MCF 10A (cell line): Measurements from ENCODE around the gene WDR86. TPM values are rescaled to one million over a fixed set of nuclear protein-coding genes. Genes with fewer than 3 reads are reported as not detected.
A peak's percentile ranks its signal among the peaks of the same experiment; 100 is the strongest.

ENCODE experiments used
- BruUV-seq: library from RNA; stranded (reverse); fragments of 400-500 nt; replicated peaks from 2 replicates; lab custom pipeline; 2021; lab: Mats Ljungman, UMichigan
- CTCF ChIA-PET: fragments of 300-600 bp; sonication (Branson Sonifier 250); formaldehyde crosslinking; extraction: SDS; loops from one replicate; lab custom pipeline; 2021; ENCODE audit warnings: antibody characterized with exemption, inconsistent platforms; lab: Yijun Ruan, JAX
- POLR2A ChIA-PET: fragments of 300-600, 350-650 bp; sonication (Branson Sonifier 250); formaldehyde crosslinking; extraction: SDS; loops from one replicate; lab custom pipeline; 2020; ENCODE audit warnings: antibody characterized with exemption, inconsistent platforms; lab: Yijun Ruan, JAX
- DNase-seq: peaks from one replicate; pipeline ENCODE4 v3.0.0-alpha.2; 2018; ENCODE audit not compliant: unreplicated experiment
- H3K27ac Mint-ChIP-seq: one replicate; pipeline ENCODE4 v1.8.0; 2022; ENCODE audit warnings: mild to moderate bottlenecking, low read depth, mixed read lengths; ENCODE audit not compliant: unreplicated experiment
- H3K27me3 Mint-ChIP-seq: one replicate; pipeline ENCODE4 v1.8.0; 2022; ENCODE audit warnings: mixed read lengths; ENCODE audit not compliant: insufficient read depth, unreplicated experiment
- H3K36me3 Mint-ChIP-seq: one replicate; pipeline ENCODE4 v1.8.0; 2022; ENCODE audit warnings: mild to moderate bottlenecking, moderate library complexity, mixed read lengths; ENCODE audit not compliant: insufficient read depth, unreplicated experiment
- H3K4me1 Mint-ChIP-seq: one replicate; pipeline ENCODE4 v1.8.0; 2022; ENCODE audit warnings: mixed read lengths; ENCODE audit not compliant: insufficient read depth, unreplicated experiment
- H3K4me3 Mint-ChIP-seq: one replicate; pipeline ENCODE4 v1.8.0; 2022; ENCODE audit warnings: mild to moderate bottlenecking, moderate library complexity, mixed read lengths; ENCODE audit not compliant: unreplicated experiment
- H3K9me3 Mint-ChIP-seq: one replicate; pipeline ENCODE4 v1.8.0; 2022; ENCODE audit warnings: mixed read lengths; ENCODE audit not compliant: unreplicated experiment
- intact Hi-C: fragments of 100-400 bp; cut with micrococcal nuclease; formaldehyde crosslinking; loops from 2 replicates; pipeline ENCODE4 v1.14.1; 2022
- total RNA-seq: library from RNA; stranded (reverse); gene quantifications from 2 replicates; pipeline ENCODE4 v1.2.3, GENCODE V29; 2022
- TF ChIP-seq, protein P1 (sequence below): fragments of 200-600 bp; IDR thresholded peaks from one replicate; pipeline ENCODE4 v1.8.0; 2022; ENCODE audit warnings: antibody characterized with exemption, mild to moderate bottlenecking; ENCODE audit not compliant: unreplicated experiment

Gene WDR86
- total RNA-seq, 1 experiment from 2014 or later = not detected

DNA sequence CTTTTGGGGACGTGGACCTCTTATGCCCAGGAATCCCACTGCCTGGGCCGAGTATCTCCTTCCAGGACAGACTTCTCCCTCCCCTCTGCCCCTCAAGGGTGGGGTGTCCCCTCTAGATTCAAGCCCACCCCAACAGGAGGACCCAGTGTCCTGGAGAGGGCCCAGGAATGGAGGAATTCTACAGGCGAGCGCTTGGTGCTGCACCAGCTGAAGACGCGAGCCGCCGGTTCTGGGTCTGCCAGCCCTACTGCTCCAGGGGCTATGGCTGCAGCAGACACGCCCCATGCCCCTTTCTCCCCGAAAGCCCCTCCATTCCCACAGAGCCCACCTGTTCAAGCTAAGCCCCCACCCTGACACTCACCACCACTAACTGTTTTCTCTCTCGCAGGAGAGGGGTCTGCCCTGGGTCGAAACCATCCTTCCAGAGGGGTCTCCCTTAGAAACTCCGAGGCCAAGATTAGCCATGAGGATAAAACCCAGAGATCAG is 21.5 kb upstream of the WDR86 start:
- POLR2A ChIA-PET = no interaction called here
- TF ChIP-seq, protein P1, sequence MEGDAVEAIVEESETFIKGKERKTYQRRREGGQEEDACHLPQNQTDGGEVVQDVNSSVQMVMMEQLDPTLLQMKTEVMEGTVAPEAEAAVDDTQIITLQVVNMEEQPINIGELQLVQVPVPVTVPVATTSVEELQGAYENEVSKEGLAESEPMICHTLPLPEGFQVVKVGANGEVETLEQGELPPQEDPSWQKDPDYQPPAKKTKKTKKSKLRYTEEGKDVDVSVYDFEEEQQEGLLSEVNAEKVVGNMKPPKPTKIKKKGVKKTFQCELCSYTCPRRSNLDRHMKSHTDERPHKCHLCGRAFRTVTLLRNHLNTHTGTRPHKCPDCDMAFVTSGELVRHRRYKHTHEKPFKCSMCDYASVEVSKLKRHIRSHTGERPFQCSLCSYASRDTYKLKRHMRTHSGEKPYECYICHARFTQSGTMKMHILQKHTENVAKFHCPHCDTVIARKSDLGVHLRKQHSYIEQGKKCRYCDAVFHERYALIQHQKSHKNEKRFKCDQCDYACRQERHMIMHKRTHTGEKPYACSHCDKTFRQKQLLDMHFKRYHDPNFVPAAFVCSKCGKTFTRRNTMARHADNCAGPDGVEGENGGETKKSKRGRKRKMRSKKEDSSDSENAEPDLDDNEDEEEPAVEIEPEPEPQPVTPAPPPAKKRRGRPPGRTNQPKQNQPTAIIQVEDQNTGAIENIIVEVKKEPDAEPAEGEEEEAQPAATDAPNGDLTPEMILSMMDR = no peak
- CTCF ChIA-PET = interaction anchor here (1.3 kb wide), 1 partner anchor 17 kb away, joined by 4 read pairs; no protein-coding TSS in a partner anchor
- H3K4me1 Mint-ChIP-seq = peaks cover 7% of the 10 kb centered on the region
- no peak for DNase-seq
- intact Hi-C loops = no loop called here
- no peak overlapping the region for H3K4me3 Mint-ChIP-seq
- H3K9me3 Mint-ChIP-seq = no peaks in the 10 kb centered on the region
- no peaks in the 10 kb centered on the region for H3K36me3 Mint-ChIP-seq
- no TSS peak for BruUV-seq
- no peaks in the 10 kb centered on the region for H3K27me3 Mint-ChIP-seq
- no peak overlapping the region for H3K27ac Mint-ChIP-seq

DNA sequence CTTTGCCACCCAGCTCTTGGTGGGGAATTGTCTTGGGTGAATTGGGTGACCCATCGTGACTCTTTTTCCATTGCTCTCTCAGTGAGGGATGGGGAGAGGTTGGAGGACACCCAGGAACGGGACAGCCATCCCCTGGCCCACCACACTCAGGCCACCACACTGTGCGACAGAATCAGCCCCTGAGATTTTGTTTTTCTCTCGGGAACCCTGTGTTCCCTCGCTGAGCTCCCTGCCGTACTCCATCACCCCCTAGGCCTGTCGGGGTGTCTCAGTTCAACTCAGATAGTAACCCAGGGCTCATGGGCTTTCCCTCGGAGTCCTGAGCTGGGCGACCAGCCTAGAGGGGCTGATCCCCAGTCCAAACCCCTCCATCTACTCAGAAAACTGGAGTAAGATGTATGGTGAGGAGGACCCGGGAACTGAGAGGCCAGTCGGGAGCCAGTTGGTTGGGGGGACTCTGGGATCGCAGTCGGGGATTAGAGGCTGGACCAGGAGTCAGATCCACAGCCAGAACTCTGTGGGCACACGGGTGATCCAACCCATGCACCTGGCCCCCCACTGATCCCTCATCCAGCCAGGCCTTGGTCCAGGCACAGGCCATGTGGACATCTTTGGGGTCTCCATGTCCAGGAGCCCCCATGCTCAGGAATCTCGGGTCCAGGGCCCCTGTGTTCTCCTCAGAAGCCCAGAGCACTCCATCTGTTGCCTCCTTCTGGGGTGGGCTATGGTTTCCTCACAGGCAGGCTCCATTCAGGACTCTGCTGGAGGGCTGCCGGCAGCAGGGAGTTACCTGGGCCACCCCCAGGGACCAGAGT is 20.8 kb upstream of the WDR86 start:
- no peak for DNase-seq
- intact Hi-C loops = no loop called here
- CTCF ChIA-PET = interaction anchor here (0.5 kb wide), 1 partner anchor 112 kb away, joined by 3 read pairs; no protein-coding TSS in a partner anchor
- TF ChIP-seq, protein P1 = no peak
- POLR2A ChIA-PET = no interaction called here
- no peaks in the 10 kb centered on the region for H3K36me3 Mint-ChIP-seq
- no peak overlapping the region for H3K4me3 Mint-ChIP-seq
- H3K27me3 Mint-ChIP-seq = no peaks in the 10 kb centered on the region
- no peak overlapping the region for H3K27ac Mint-ChIP-seq
- no TSS peak for BruUV-seq
- H3K9me3 Mint-ChIP-seq = no peaks in the 10 kb centered on the region
- H3K4me1 Mint-ChIP-seq = peaks cover 14% of the 10 kb centered on the region

DNA sequence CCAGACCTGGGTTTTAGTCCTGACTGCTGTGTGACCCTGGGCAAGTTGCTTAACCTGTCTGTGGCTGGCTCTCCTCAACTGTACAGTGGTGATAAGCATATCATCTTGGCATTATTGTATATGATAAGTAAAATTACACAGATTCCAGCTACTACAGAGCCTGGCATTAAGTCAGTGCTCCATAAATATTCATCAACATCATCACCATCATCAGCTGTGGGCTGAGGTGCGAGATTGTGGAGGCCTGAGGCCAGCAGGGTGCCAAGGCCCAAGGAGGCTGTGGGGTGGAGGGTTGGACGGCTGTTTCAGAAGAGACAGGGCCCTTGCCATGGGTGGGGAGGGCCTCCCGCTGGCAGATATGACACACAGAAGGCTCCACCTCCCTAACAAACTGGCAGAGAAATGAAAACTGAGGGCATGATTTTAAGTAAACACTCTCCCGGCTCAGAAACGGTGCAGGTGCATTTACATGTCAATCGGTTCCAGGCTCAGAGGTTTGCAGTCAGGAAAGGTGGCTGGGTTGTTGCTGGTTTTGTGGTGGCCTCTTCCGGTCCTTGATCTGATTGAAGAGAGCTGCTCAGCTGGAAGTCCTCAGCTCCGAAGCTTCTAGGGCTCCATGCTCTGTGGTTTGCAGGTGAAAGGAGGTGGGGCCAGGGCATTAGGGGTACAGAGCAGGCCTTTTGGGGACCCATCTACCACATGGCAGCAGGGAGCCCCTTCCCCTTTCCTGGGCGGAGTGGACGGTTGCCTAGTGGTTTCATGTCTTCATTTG is 19.9 kb upstream of the WDR86 start:
- no peak overlapping the region for H3K4me3 Mint-ChIP-seq
- TF ChIP-seq, protein P1 = no peak
- CTCF ChIA-PET = interaction anchor here (0.5 to 1.1 kb wide), 2 partner anchors 63 to 113 kb away, joined by 3 to 9 read pairs; no protein-coding TSS in a partner anchor
- no TSS peak for BruUV-seq
- peaks cover 14% of the 10 kb centered on the region for H3K4me1 Mint-ChIP-seq
- POLR2A ChIA-PET = no interaction called here
- no peaks in the 10 kb centered on the region for H3K9me3 Mint-ChIP-seq
- peak; percentile 71 for DNase-seq
- no peaks in the 10 kb centered on the region for H3K27me3 Mint-ChIP-seq
- no peaks in the 10 kb centered on the region for H3K36me3 Mint-ChIP-seq
- H3K27ac Mint-ChIP-seq = no peak overlapping the region
- intact Hi-C loops = no loop called here

DNA sequence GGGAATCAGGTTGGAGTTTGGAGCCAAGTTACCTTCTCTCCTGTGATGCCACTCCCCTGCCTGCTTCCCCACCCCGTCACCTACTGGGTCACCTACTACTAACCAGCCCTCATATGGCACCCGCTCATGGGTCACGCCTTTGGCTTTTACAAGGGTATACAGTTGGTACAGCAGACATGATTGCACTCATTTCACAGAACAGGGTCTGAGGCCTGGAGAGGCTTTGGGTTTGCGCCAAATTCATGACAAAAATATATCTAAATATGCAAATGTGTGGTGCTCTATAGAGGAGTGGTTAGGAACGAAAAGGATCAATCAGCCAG is 19.4 kb upstream of the WDR86 start:
- H3K4me1 Mint-ChIP-seq = peaks cover 14% of the 10 kb centered on the region
- CTCF ChIA-PET = interaction anchor here (1.1 kb wide), 1 partner anchor 63 kb away, joined by 9 read pairs; no protein-coding TSS in a partner anchor
- POLR2A ChIA-PET = no interaction called here
- H3K4me3 Mint-ChIP-seq = no peak overlapping the region
- intact Hi-C loops = no loop called here
- DNase-seq = no peak
- H3K27me3 Mint-ChIP-seq = no peaks in the 10 kb centered on the region
- no peak overlapping the region for H3K27ac Mint-ChIP-seq
- TF ChIP-seq, protein P1 = no peak
- BruUV-seq = no TSS peak
- H3K36me3 Mint-ChIP-seq = no peaks in the 10 kb centered on the region
- no peaks in the 10 kb centered on the region for H3K9me3 Mint-ChIP-seq
